ENCODE results near the gene LSM14B.

Gene LSM14B

DNA sequence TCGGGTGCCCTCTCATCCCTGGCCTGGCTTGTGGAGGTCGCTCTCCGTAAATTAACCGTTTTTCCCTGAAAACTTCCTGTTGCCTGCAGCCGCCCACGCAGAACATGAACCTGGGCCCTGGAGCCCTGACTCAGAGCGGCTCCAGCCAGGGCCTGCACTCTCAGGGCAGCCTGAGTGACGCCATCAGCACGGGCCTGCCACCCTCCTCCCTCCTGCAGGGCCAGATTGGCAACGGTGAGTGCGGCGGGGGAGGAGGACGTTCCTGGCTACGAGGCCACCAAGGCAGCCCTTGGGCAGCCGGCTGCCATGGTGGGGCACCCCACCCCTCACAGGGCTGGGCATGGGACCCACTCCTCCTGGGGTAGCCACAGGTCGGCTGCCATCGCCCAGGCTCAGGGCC is 39.1 kb downstream of the LSM14B start:
- Histone ChIP-seq H2AFZ (ENCODE audit: low read depth, low read length) (no peak overlapping the region), H3K9ac (ENCODE audit: low read depth, low read length) (no peak overlapping the region), H3K4me2 (ENCODE audit: insufficient read depth, low read length) (no peak overlapping the region), H3K27ac (ENCODE audit: low read length) (no peak overlapping the region), H4K20me1 (ENCODE audit: insufficient read depth, low read length) (peaks cover 54% of the 10 kb centered on the region), H3K4me3 (ENCODE audit: low read depth in 1 of 2, low read length in 2 of 2) (no peak overlapping the region), H3K36me3 (ENCODE audit: insufficient read depth, low read length) (peaks cover 90% of the 10 kb centered on the region), H3K27me3 (ENCODE audit: insufficient read depth, low read length, poor library complexity) (no peaks in the 10 kb centered on the region), H3K9me3 (ENCODE audit: insufficient read depth, low read length, severe bottlenecking) (no peaks in the 10 kb centered on the region), H3K4me1 (ENCODE audit: insufficient read depth, low read length) (no peaks in the 10 kb centered on the region), H3K79me2 (ENCODE audit: insufficient read depth, low read length) (peaks cover 35% of the 10 kb centered on the region)
- DNase-seq = no peak
- ATAC-seq (ENCODE audit: insufficient read depth, low read depth) = no peak
- no peak for TF ChIP-seq EZH2 (IDR thresholded peaks at IDR 0.05; ENCODE audit: borderline replicate concordance, low read depth, low read length, severe bottlenecking)
- TF ChIP-seq, protein P1, sequence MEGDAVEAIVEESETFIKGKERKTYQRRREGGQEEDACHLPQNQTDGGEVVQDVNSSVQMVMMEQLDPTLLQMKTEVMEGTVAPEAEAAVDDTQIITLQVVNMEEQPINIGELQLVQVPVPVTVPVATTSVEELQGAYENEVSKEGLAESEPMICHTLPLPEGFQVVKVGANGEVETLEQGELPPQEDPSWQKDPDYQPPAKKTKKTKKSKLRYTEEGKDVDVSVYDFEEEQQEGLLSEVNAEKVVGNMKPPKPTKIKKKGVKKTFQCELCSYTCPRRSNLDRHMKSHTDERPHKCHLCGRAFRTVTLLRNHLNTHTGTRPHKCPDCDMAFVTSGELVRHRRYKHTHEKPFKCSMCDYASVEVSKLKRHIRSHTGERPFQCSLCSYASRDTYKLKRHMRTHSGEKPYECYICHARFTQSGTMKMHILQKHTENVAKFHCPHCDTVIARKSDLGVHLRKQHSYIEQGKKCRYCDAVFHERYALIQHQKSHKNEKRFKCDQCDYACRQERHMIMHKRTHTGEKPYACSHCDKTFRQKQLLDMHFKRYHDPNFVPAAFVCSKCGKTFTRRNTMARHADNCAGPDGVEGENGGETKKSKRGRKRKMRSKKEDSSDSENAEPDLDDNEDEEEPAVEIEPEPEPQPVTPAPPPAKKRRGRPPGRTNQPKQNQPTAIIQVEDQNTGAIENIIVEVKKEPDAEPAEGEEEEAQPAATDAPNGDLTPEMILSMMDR (IDR thresholded peaks at IDR 0.05; ENCODE audit: borderline replicate concordance, extremely low read depth, low read length, poor library complexity, severe bottlenecking) = no peak

DNA sequence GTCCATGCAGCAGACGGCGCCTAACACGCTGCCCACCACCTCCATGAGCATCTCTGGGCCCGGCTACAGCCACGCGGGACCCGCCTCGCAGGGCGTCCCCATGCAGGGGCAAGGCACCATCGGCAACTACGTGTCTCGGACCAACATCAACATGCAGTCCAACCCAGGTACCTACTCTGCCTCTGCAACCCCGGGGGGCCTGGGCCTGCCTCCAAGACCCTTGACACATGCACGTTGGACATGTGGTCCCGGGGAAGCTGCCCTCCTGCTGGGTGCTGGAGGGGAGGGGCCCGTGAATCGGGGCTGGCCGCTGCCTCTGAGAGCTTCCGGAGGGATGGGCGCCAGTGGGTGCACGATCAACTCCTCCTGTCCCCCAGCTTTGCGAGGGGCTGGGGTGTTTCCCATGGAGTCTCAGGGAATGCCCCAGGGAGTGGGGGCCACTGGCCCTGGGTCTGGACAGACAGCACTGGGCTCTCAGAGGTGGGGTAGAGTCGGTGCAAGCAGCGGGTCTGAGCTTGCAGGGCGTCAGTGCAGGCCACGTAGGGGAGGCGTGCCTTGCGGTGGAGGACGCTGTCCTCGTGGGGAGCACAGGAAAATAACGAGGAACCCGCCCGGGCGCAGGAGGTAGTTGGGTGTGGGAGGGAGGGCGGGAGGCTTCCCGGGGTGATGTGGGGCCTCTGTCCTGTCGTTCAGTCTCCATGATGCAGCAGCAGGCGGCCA is 40.6 kb downstream of the LSM14B start:
- DNase-seq (no peak), ATAC-seq (ENCODE audit: insufficient read depth, low read depth) (no peak)
- TF ChIP-seq EZH2 (IDR thresholded peaks at IDR 0.05; ENCODE audit: borderline replicate concordance, low read depth, low read length, severe bottlenecking) = no peak
- TF ChIP-seq, protein P1 (IDR thresholded peaks at IDR 0.05; ENCODE audit: borderline replicate concordance, extremely low read depth, low read length, poor library complexity, severe bottlenecking) = no peak
- H2AFZ ChIP-seq (ENCODE audit: low read depth, low read length) = no peak overlapping the region
- H3K36me3 ChIP-seq (ENCODE audit: insufficient read depth, low read length) = peaks cover 86% of the 10 kb centered on the region
- no peak overlapping the region for H3K9ac ChIP-seq (ENCODE audit: low read depth, low read length)
- H3K4me3 ChIP-seq (ENCODE audit: low read depth in 1 of 2, low read length in 2 of 2) = no peak overlapping the region
- no peaks in the 10 kb centered on the region for H3K4me1 ChIP-seq (ENCODE audit: insufficient read depth, low read length)
- no peak overlapping the region for H3K4me2 ChIP-seq (ENCODE audit: insufficient read depth, low read length)
- no peak overlapping the region for H3K27ac ChIP-seq (ENCODE audit: low read length)
- H3K79me2 ChIP-seq (ENCODE audit: insufficient read depth, low read length) = peaks cover 19% of the 10 kb centered on the region
- H3K27me3 ChIP-seq (ENCODE audit: insufficient read depth, low read length, poor library complexity) = no peaks in the 10 kb centered on the region
- peaks cover 39% of the 10 kb centered on the region for H4K20me1 ChIP-seq (ENCODE audit: insufficient read depth, low read length)
- no peaks in the 10 kb centered on the region for H3K9me3 ChIP-seq (ENCODE audit: insufficient read depth, low read length, severe bottlenecking)

DNA sequence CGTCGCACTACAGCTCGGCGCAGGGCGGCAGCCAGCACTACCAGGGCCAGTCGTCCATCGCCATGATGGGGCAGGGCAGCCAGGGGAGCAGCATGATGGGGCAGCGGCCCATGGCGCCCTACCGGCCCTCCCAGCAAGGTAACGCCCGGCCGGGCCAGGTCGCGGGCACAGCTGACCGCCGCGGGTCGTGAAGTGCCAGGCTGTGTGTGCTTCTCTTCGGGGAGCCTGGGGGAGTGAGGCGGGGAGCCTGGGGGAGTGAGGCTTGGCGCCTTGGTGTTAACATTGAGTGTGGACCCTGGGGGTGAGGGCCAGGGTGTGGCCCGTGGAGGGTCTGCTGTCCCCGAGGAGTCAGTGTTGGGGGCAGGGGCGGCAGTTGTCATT is 41.2 kb downstream of the LSM14B start:
- no peak overlapping the region for H3K4me2 ChIP-seq (ENCODE audit: insufficient read depth, low read length)
- no peak overlapping the region for H3K9ac ChIP-seq (ENCODE audit: low read depth, low read length)
- DNase-seq (no peak), ATAC-seq (ENCODE audit: insufficient read depth, low read depth) (no peak)
- peaks cover 87% of the 10 kb centered on the region for H3K36me3 ChIP-seq (ENCODE audit: insufficient read depth, low read length)
- H3K4me3 ChIP-seq (ENCODE audit: low read depth in 1 of 2, low read length in 2 of 2) = no peak overlapping the region
- TF ChIP-seq, protein P1 (IDR thresholded peaks at IDR 0.05; ENCODE audit: borderline replicate concordance, extremely low read depth, low read length, poor library complexity, severe bottlenecking) = no peak
- no peak for TF ChIP-seq EZH2 (IDR thresholded peaks at IDR 0.05; ENCODE audit: borderline replicate concordance, low read depth, low read length, severe bottlenecking)
- peaks cover 13% of the 10 kb centered on the region for H3K79me2 ChIP-seq (ENCODE audit: insufficient read depth, low read length)
- H3K27me3 ChIP-seq (ENCODE audit: insufficient read depth, low read length, poor library complexity) = no peaks in the 10 kb centered on the region
- no peak overlapping the region for H3K27ac ChIP-seq (ENCODE audit: low read length)
- no peak overlapping the region for H2AFZ ChIP-seq (ENCODE audit: low read depth, low read length)
- peaks cover 34% of the 10 kb centered on the region for H4K20me1 ChIP-seq (ENCODE audit: insufficient read depth, low read length)
- H3K4me1 ChIP-seq (ENCODE audit: insufficient read depth, low read length) = no peaks in the 10 kb centered on the region
- H3K9me3 ChIP-seq (ENCODE audit: insufficient read depth, low read length, severe bottlenecking) = no peaks in the 10 kb centered on the region
